ENCODE measurements around the gene CASK. TPM values are rescaled to one million over a fixed set of nuclear protein-coding genes. Genes with fewer than 3 reads are reported as not detected.

The CASK gene
- total RNA-seq, 1 experiment from 2014 or later, result 33.5 TPM

DNA sequence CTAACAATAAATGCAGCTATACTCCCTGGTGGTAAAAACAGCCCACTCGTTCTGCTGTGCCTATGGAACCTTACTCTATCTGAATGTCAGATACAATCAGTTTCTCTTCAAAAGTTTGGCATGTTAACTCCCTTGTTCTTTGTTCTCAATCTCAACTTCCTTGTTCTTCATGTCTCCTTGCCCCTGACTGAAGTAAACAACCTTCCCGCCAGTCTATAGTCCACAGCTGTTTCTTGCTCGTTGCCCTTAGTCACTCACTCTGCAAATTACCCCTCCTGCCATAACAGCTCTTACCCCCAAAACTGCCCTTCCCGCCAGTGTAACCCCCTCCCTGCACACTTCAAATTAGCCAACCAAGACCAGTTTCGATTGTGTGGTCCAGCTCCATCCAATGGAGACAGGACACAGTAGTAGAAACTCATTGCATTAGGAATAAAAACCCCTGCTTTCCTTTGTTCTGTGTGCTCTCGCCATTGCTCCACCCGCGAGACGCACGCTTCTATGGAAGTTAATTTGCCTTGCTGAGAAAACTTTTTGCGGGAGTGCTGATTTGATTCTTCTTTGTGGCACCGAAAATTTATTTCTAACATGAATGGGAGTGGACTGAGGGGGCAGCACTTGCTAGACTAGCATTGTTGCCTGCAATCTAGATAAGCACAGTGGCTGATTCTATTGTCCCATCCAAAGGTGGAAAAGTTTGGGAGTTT is 206.4 kb downstream of the CASK start:
- ChIA-PET POLR2A (no interaction called here), CTCF (no interaction called here)
- H3K4me3 ChIP-seq (ENCODE audit: low read depth in 2 of 2, low read length in 2 of 2), result no peak overlapping the region
- ATAC-seq (no peak), DNase-seq (ENCODE audit: low read depth, low spot score) (no peak)
- TF ChIP-seq POLR2AphosphoS5 (IDR thresholded peaks at IDR 0.05; ENCODE audit: low read depth, low read length) (no peak), SIN3A (IDR thresholded peaks at IDR 0.05; ENCODE audit: borderline replicate concordance, insufficient read depth, low read depth, low read length) (no peak), TCF7L2 (IDR thresholded peaks at IDR 0.05; ENCODE audit: low read depth, low read length) (no peak)
- TF ChIP-seq, protein P1, sequence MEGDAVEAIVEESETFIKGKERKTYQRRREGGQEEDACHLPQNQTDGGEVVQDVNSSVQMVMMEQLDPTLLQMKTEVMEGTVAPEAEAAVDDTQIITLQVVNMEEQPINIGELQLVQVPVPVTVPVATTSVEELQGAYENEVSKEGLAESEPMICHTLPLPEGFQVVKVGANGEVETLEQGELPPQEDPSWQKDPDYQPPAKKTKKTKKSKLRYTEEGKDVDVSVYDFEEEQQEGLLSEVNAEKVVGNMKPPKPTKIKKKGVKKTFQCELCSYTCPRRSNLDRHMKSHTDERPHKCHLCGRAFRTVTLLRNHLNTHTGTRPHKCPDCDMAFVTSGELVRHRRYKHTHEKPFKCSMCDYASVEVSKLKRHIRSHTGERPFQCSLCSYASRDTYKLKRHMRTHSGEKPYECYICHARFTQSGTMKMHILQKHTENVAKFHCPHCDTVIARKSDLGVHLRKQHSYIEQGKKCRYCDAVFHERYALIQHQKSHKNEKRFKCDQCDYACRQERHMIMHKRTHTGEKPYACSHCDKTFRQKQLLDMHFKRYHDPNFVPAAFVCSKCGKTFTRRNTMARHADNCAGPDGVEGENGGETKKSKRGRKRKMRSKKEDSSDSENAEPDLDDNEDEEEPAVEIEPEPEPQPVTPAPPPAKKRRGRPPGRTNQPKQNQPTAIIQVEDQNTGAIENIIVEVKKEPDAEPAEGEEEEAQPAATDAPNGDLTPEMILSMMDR (IDR thresholded peaks at IDR 0.05), result no peak
- TF ChIP-seq, protein P2, sequence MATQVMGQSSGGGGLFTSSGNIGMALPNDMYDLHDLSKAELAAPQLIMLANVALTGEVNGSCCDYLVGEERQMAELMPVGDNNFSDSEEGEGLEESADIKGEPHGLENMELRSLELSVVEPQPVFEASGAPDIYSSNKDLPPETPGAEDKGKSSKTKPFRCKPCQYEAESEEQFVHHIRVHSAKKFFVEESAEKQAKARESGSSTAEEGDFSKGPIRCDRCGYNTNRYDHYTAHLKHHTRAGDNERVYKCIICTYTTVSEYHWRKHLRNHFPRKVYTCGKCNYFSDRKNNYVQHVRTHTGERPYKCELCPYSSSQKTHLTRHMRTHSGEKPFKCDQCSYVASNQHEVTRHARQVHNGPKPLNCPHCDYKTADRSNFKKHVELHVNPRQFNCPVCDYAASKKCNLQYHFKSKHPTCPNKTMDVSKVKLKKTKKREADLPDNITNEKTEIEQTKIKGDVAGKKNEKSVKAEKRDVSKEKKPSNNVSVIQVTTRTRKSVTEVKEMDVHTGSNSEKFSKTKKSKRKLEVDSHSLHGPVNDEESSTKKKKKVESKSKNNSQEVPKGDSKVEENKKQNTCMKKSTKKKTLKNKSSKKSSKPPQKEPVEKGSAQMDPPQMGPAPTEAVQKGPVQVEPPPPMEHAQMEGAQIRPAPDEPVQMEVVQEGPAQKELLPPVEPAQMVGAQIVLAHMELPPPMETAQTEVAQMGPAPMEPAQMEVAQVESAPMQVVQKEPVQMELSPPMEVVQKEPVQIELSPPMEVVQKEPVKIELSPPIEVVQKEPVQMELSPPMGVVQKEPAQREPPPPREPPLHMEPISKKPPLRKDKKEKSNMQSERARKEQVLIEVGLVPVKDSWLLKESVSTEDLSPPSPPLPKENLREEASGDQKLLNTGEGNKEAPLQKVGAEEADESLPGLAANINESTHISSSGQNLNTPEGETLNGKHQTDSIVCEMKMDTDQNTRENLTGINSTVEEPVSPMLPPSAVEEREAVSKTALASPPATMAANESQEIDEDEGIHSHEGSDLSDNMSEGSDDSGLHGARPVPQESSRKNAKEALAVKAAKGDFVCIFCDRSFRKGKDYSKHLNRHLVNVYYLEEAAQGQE (IDR thresholded peaks at IDR 0.05; ENCODE audit: insufficient read depth in 1 of 2, low read depth in 2 of 2, low read length in 1 of 2), result no peak
- in situ Hi-C loops (cut with HindIII; ENCODE audit: low pct_unique_long_range_greater_than_20kb, low sequenced_read_pairs), result no loop called here
- no peaks in the 10 kb centered on the region for H3K36me3 ChIP-seq (ENCODE audit: control insufficient read depth, insufficient read depth, low read length)
- no peaks in the 10 kb centered on the region for H3K4me1 ChIP-seq (ENCODE audit: control insufficient read depth, insufficient read depth, low read length)
- intact Hi-C loops (cut with micrococcal nuclease; ENCODE audit: unreplicated experiment), result no loop called here
- BruUV-seq (replicated peaks), result no TSS peak
- H3K27me3 ChIP-seq (ENCODE audit: control insufficient read depth, insufficient read depth, low read length), result no peaks in the 10 kb centered on the region
- no peaks in the 10 kb centered on the region; the same call in 1 of the 2 replicates for H3K9me3 ChIP-seq (ENCODE audit: control insufficient read depth, insufficient read depth, low read depth, low read length)
- no peak overlapping the region for H3K27ac ChIP-seq (ENCODE audit: low read length)

DNA sequence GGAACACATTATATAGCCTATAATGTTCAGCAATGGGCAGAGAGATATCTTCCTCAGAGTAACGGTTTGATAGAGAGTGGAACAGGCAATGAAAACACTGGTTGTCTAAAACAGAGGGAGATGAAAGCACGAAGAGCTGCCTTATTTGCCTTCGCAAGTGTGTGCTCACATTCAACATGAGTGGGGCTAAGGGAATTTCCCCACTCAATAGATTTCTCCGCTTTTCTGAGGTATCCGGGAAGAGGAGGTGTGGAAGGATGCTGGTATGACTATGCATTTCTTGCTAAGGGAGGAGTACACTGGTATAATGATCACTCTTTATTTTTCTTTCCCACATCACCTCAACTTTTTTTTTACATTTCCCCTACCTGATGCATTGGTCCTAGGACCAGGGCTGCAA is 207.1 kb downstream of the CASK start:
- Histone ChIP-seq H3K4me1 (ENCODE audit: control insufficient read depth, insufficient read depth, low read length) (no peaks in the 10 kb centered on the region), H3K9me3 (ENCODE audit: control insufficient read depth, insufficient read depth, low read depth, low read length) (no peaks in the 10 kb centered on the region; the same call in 1 of the 2 replicates), H3K4me3 (ENCODE audit: low read depth in 2 of 2, low read length in 2 of 2) (no peak overlapping the region), H3K36me3 (ENCODE audit: control insufficient read depth, insufficient read depth, low read length) (no peaks in the 10 kb centered on the region), H3K27me3 (ENCODE audit: control insufficient read depth, insufficient read depth, low read length) (no peaks in the 10 kb centered on the region), H3K27ac (ENCODE audit: low read length) (no peak overlapping the region)
- intact Hi-C loops (cut with micrococcal nuclease; ENCODE audit: unreplicated experiment), result no loop called here
- ChIA-PET POLR2A (no interaction called here), CTCF (no interaction called here)
- TF ChIP-seq POLR2AphosphoS5 (IDR thresholded peaks at IDR 0.05; ENCODE audit: low read depth, low read length), result no peak
- TF ChIP-seq TCF7L2 (IDR thresholded peaks at IDR 0.05; ENCODE audit: low read depth, low read length), result no peak
- TF ChIP-seq, protein P1 (IDR thresholded peaks at IDR 0.05), result no peak
- TF ChIP-seq, protein P2 (IDR thresholded peaks at IDR 0.05; ENCODE audit: insufficient read depth in 1 of 2, low read depth in 2 of 2, low read length in 1 of 2), result no peak
- no peak for TF ChIP-seq SIN3A (IDR thresholded peaks at IDR 0.05; ENCODE audit: borderline replicate concordance, insufficient read depth, low read depth, low read length)
- DNase-seq (ENCODE audit: low read depth, low spot score), result no peak
- in situ Hi-C loops (cut with HindIII; ENCODE audit: low pct_unique_long_range_greater_than_20kb, low sequenced_read_pairs), result no loop called here
- no TSS peak for BruUV-seq (replicated peaks)
- no peak for ATAC-seq

Measured in Panc1 (cell line).